Stimulated activated CD4-positive, alpha-beta T cell treated with anti-CD3 and anti-CD28 coated beads, Interleukin-15, amount 100 ng/mL, for 24 hours (primary cell): ENCODE results near the gene CCDC121.
"Not testable (repeated sequence)": the region's sequence is repeated elsewhere in the genome, so short reads cannot be mapped to it uniquely, and the experiment has no call there.

ENCODE experiments used
- DNase-seq: peaks from one replicate; pipeline ENCODE4 v3.0.0-alpha.2; 2020

CCDC121 gene

GRCh38 chr2:27634291-27634690, 5.5 kb upstream of the CCDC121 start:
- DNase-seq, result no peak

DNA sequence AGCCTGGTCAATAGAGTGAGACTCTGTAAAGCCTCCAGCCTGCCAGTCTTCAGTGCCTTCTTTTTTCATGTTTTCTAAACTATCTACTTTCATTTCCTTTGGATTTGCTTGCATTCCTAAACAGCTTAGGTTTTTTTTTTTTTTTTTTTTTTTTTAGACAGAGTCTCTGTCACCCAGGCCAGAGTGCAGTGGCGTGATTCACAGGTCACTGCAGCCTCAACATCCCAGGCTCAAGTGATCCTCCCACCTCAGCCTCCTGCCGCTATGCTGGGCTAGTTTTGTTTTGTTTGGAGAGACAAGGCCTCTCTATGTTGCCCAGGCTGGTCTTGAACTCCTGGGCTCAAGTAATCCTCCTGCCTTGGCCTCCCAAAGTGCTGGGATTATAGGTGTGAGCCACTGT, 1.4 kb upstream of the CCDC121 start:
- not testable (repeated sequence) for DNase-seq

DNA sequence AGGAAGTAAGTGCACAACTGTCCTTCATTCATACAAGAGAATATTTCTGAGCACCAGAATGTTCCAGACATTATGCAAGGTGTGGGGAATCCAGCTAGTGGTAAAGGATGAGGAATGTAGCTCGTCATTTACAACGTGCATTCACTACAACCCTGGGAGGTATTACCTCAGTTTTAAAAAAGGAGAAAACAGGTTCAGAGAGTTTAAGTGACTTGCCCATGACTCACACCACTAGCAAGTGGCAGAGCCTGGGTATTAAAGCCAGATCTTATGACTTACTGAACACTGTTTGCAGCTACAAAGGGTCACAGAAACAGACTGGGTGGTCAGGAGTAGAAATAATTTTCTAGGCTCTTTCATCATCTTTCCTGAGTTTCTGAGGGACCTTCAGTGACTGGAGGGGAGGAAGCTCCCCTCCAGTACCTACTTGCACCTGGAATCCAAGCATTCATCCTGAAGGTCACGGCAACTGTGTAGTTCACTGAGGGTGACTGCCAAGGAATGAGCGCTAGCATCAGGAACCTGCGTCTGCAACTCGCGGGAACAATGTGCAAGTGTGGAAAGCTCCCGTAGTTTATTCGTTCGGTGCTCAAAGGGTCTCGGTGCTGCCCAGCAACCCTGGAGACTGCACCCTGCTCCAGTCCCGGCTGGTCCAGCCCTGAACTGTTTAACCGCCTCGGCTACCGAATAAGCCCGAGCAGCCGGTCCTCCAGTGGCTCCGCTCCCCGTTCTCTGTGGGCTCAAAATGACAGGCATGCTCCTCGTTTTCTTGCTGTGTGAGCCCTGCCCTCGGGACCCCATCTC, 647 bp downstream of the CCDC121 start:
- DNase-seq, result peak; percentile 23

DNA sequence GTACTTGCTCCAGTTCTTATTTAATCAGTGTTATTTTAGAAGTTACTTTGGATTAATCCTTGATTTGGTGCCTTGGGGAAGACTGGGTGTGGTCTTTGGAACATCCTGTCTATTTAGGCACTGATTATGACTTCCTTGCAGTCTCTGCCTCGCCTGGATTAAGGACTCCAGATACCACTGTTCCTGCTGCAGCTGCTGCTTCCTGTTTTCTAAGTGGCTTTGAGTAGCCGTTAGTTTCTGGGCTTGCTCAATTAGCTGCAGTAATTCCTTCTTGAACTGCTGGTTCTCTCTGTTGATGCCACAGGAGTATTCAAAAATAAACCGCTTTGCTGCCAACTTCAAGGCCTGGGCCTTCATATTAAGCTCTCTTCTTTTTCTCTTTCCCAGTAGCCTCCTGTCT, 1.9 kb downstream of the CCDC121 start:
- not testable (repeated sequence) for DNase-seq

DNA sequence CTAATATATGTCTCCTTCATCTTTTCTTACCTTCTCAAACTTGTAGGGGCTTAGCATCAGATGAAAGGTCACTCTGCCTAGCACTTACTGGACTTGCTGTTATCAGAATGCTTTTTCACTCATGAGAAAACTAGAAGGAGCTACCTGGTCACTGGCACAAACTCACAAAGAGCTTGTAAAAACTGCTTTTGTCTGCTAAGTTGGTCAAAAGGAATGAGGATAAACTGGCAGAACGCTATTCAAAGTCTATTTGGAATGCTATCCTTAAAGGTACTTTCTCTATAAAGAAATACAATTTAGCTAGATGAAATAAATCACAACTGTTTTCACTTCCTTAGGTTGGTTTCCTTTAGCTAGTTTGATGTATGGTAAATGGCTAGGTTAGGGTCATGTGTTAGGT, 2.5 kb downstream of the CCDC121 start:
- not testable (repeated sequence) for DNase-seq

DNA sequence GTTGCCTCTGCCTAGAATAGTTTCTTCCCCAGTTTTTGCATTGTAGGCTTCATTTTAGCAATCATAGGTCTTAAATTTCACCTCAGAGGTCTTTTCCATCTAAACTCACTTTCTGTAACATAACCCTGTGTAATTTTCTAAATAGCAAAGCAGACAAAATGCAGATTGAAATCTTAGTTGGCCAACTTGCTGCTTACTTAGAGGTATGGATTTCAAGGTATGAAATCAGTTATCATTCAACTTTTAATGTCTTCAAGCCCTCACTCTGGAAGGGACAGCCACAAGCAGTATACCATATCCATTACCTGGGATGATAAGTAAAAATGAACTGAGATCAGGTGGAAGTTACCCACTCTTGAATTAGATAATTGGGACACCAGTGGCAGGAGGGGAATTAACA, 3.9 kb downstream of the CCDC121 start:
- DNase-seq, result no peak

- no peak for DNase-seq
Measured at GRCh38 chr2:27622921-27623384, 5.9 kb downstream of the CCDC121 start.

- no peak for DNase-seq
Measured at GRCh38 chr2:27621524-27621923, 7.3 kb downstream of the CCDC121 start.

DNA sequence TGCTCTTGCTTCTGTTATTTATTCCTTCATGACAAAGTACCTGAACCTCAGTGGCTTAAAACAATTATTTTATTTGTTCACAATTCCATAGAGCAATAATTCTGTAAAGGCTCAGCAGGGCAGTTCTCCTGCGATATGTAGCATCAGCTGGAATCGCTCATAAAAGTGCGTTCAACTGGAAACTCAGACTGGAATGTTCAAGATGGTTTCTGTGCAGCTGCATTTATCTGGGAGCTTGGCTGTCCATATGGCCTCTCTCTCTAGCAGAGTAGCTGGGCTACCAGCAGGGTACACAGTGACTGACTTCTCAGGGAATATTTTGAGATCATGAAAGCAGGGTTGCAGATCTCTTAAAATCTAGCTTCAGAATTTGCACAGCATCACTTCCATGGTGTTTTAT, 13.5 kb downstream of the CCDC121 start:
- DNase-seq, result no peak

DNA sequence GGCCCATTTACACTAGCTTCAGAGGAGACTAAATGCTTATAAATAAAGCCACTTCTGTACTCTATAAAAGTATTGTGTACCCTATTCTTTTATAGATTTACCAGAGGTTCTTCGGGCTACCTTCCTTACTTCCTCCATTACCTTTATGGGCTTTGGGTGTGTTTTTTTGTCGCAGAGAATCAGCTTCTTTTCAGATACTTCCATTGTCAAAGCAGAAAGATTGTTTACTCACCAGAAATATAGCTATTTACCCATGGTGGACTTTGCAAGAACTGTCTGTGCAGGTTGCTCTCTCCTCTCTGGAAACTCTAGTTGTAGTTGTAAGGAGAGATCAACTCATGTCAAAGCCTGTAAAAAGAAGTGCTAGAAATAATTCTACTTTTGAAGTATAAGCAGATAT, 14.8 kb downstream of the CCDC121 start:
- no peak for DNase-seq

GRCh38 chr2:27606611-27607010, 22.2 kb downstream of the CCDC121 start:
- DNase-seq, result no peak

GRCh38 chr2:27596627-27597026, 32.2 kb downstream of the CCDC121 start:
- DNase-seq, result no peak

DNA sequence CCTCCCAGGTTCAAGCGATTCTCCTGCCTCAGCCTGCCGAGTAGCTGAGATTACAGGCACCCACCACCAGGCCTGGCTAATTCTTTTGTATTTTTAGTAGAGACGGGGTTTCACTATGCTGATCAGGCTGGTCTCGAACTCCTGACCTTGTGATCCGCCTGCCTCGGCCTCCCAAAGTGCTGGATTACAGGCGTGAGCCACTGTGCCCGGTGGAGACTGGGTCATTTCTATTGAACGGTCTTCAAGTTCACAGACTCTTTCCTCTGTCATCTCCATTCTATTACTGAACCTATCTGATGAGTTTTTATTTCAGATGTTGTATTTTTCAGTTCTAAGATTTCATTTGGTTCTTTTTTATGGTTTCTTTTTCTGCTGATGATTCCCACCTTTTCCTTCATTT, 33.4 kb downstream of the CCDC121 start:
- not testable (repeated sequence) for DNase-seq

DNA sequence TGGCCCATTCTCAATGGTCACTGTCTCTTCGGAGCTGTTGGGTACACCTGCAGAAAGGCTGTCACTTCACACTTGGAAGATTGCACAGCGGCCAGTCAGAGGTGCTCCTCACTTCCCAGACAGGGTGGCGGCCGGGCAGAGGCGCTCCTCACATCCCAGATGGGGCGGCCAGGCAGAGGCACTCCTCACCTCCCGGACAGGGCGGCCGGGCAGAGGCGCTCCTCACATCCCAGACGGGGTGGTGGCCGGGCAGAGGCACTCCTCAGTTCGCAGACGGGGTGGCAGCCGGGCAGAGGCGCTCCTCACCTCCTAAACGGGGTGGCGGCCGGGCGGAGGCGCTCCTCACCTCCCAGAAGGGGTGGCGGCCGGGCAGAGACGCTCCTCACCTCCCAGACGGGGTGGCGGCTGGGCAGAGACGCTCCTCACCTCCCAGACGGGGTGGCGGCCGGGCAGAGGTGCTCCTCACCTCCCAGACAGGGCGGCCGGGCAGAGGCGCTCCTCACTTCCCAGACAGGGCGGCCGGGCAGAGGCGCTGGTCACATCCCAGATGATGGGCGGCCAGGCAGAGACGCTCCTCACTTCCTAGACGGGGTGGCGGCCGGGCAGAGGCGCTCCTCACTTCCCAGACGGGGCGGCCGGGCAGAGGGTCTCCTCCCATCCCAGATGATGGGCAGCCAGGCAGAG, 34.6 kb downstream of the CCDC121 start:
- DNase-seq, result not testable (repeated sequence)

GRCh38 chr2:27593240-27593639, 35.6 kb downstream of the CCDC121 start:
- no peak for DNase-seq

GRCh38 chr2:27591745-27592144, 37.1 kb downstream of the CCDC121 start:
- no peak for DNase-seq

- no peak for DNase-seq
Measured at GRCh38 chr2:27588308-27588707, 40.5 kb downstream of the CCDC121 start.

- peak; percentile 24 for DNase-seq
Measured at GRCh38 chr2:27587025-27587424, 41.8 kb downstream of the CCDC121 start.

- no peak for DNase-seq
Measured at GRCh38 chr2:27584597-27584996, 44.2 kb downstream of the CCDC121 start.

- DNase-seq, result no peak
Measured at GRCh38 chr2:27583390-27583915, 45.4 kb downstream of the CCDC121 start.

GRCh38 chr2:27582695-27583389, 46.0 kb downstream of the CCDC121 start, which contains the start of gene ZNF512:
Gene ZNF512 (plus strand): TSS chr2:27583042. CDS start chr2:27583113, 71 bp downstream.
- peak; percentile 91 for DNase-seq

GRCh38 chr2:27582129-27582694, 46.6 kb downstream of the CCDC121 start:
- no peak for DNase-seq
